GM23338 (cell line): Measurements from ENCODE around the gene ANKRD60. TPM values are rescaled to one million over a fixed set of nuclear protein-coding genes. Genes with fewer than 3 reads are reported as not detected.

Experiments used
- ATAC-seq: fragments of 200-7000 bp; cut with Tn5 transposase; 3 replicates; pipeline ENCODE4 v1.9.1; 2020
- DNase-seq: peaks from one replicate; pipeline ENCODE4 v3.0.0-alpha.2; 2015; ENCODE audit warnings: low spot score
- H2AFZ ChIP-seq: fragments of 200-600 bp; sonication (generic); 2 replicates; pipeline ENCODE4 v1.8.0; 2016; ENCODE audit warnings: antibody characterized with exemption, mild to moderate bottlenecking, moderate library complexity
- H3F3A ChIP-seq: fragments of 200-600 bp; sonication (generic); replicated peaks from 2 replicates; pipeline ENCODE4 v1.8.0; 2017; ENCODE audit warnings: antibody characterized with exemption, mixed run types, low read depth
- H3K27ac ChIP-seq: fragments of 200-600 bp; sonication (generic); 2 replicates; pipeline ENCODE4 v1.6.1; 2016; ENCODE audit warnings: low read depth
- H3K27me3 ChIP-seq: fragments of 200-600 bp; sonication (generic); 2 replicates; pipeline ENCODE4 v1.8.0; 2016; ENCODE audit warnings: mild to moderate bottlenecking, mixed run types, moderate library complexity; ENCODE audit not compliant: insufficient read depth
- H3K36me3 ChIP-seq: fragments of 200-600 bp; sonication (generic); 2 replicates; pipeline ENCODE4 v1.8.0; 2016; ENCODE audit warnings: mild to moderate bottlenecking; ENCODE audit not compliant: insufficient read depth
- H3K4me1 ChIP-seq: fragments of 200-600 bp; sonication (generic); 2 replicates; pipeline ENCODE4 v1.8.0; 2016; ENCODE audit warnings: mild to moderate bottlenecking, moderate library complexity; ENCODE audit not compliant: insufficient read depth
- H3K4me2 ChIP-seq: fragments of 200-600 bp; sonication (generic); 2 replicates; pipeline ENCODE4 v1.7.1; 2017; ENCODE audit warnings: mixed run types
- H3K4me3 ChIP-seq: fragments of 200-600 bp; sonication (generic); 2 replicates; pipeline ENCODE4 v1.6.1; 2016; ENCODE audit warnings: mixed run types
- H3K79me2 ChIP-seq: fragments of 200-600 bp; sonication (generic); replicated peaks from 2 replicates; pipeline ENCODE4 v1.8.0; 2017; ENCODE audit warnings: mild to moderate bottlenecking; ENCODE audit not compliant: insufficient read depth
- H3K9me2 ChIP-seq: fragments of 200-600 bp; sonication (generic); 2 replicates; pipeline ENCODE4 v1.8.0; 2017; ENCODE audit not compliant: insufficient read depth
- H4K20me1 ChIP-seq: fragments of 200-600 bp; sonication (generic); replicated peaks from 2 replicates; pipeline ENCODE4 v1.8.0; 2017; ENCODE audit warnings: mild to moderate bottlenecking; ENCODE audit not compliant: insufficient read depth
- H3K27ac Mint-ChIP-seq: 2 replicates; pipeline ENCODE4 v1.8.0; 2020; ENCODE audit warnings: inconsistent platforms, mild to moderate bottlenecking, moderate library complexity, mixed read lengths
- H3K27me3 Mint-ChIP-seq: 3 replicates; pipeline ENCODE4 v1.8.0; 2022; ENCODE audit warnings: low read depth, mild to moderate bottlenecking, moderate library complexity, mixed read lengths, inconsistent platforms; ENCODE audit not compliant: insufficient read depth, poor library complexity
- H3K36me3 Mint-ChIP-seq: 3 replicates; pipeline ENCODE4 v1.8.0; 2021; ENCODE audit warnings: low read depth, mild to moderate bottlenecking, inconsistent platforms, moderate library complexity, mixed read lengths
- H3K4me1 Mint-ChIP-seq: 3 replicates; pipeline ENCODE4 v1.8.0; 2020; ENCODE audit warnings: mild to moderate bottlenecking, inconsistent platforms, mixed read lengths
- H3K4me3 Mint-ChIP-seq: 3 replicates; pipeline ENCODE4 v1.8.0; 2021; ENCODE audit warnings: moderate library complexity, mild to moderate bottlenecking, inconsistent platforms, mixed read lengths
- H3K9me3 Mint-ChIP-seq: 3 replicates; pipeline ENCODE4 v1.8.0; 2020; ENCODE audit warnings: moderate library complexity, mild to moderate bottlenecking, inconsistent platforms, mixed read lengths
- CREB1 ChIP-seq: fragments of 250-450 bp; sonication (Bioruptor Pico); IDR thresholded peaks from 2 replicates; pipeline ENCODE4 v1.5.0; 2020; ENCODE audit warnings: low read depth, mild to moderate bottlenecking, moderate library complexity
- EZH2 ChIP-seq: fragments of 200-600 bp; sonication (generic); IDR thresholded peaks from one replicate; pipeline ENCODE4 v1.8.0; 2017; ENCODE audit warnings: antibody characterized with exemption, mild to moderate bottlenecking, low read depth; ENCODE audit not compliant: unreplicated experiment
- EZH2phosphoT487 ChIP-seq: fragments of 200-600 bp; sonication (generic); IDR thresholded peaks from one replicate; pipeline ENCODE4 v1.8.1; 2018; ENCODE audit warnings: antibody characterized with exemption; ENCODE audit not compliant: unreplicated experiment
- JUNB ChIP-seq: IDR thresholded peaks from one replicate; pipeline ENCODE4 v1.6.1; 2016; ENCODE audit warnings: antibody characterized with exemption; ENCODE audit not compliant: unreplicated experiment
- NANOG ChIP-seq: IDR thresholded peaks from 2 replicates; pipeline ENCODE4 v1.6.1; 2016; ENCODE audit warnings: antibody characterized with exemption, borderline replicate concordance
- POLR2AphosphoS5 ChIP-seq: IDR thresholded peaks from 2 replicates; pipeline ENCODE4 v1.6.1; 2016; ENCODE audit warnings: antibody characterized with exemption, low read depth
- STAT1 ChIP-seq: IDR thresholded peaks from one replicate; pipeline ENCODE4 v1.6.1; 2016; ENCODE audit warnings: antibody characterized with exemption; ENCODE audit not compliant: unreplicated experiment
- ZNF114 ChIP-seq: fragments of 250-450 bp; sonication (Bioruptor Pico); IDR thresholded peaks from 2 replicates; pipeline ENCODE4 v1.5.0; 2020; ENCODE audit warnings: mild to moderate bottlenecking, moderate library complexity
- ZNF331 ChIP-seq: fragments of 250-450 bp; sonication (Bioruptor Pico); IDR thresholded peaks from 2 replicates; pipeline ENCODE4 v1.5.0; 2020; ENCODE audit warnings: low read depth, mild to moderate bottlenecking, moderate library complexity
- polyA plus RNA-seq: library from polyadenylated mRNA; unstranded; fragments of >200 nt; fragmentation: Nextera tagmentation; extraction: Ambion mirVana; gene quantifications from 2 replicates; pipeline ENCODE4 v1.2.1, GENCODE V29; 2016
- total RNA-seq: library from RNA; depleted of rRNA; stranded (reverse); fragments of >200 nt; shearing (Covaris generic); gene quantifications from 2 replicates; pipeline ENCODE4 v1.2.3, GENCODE V29; 2014
- TF ChIP-seq, protein P1 (sequence below): IDR thresholded peaks from 2 replicates; pipeline ENCODE4 v1.6.1; 2016; ENCODE audit warnings: antibody characterized with exemption
- TF ChIP-seq, protein P2 (sequence below): fragments of 250-450 bp; sonication (Bioruptor Pico); IDR thresholded peaks from 2 replicates; pipeline ENCODE4 v1.5.0; 2020; ENCODE audit warnings: mild to moderate bottlenecking, moderate library complexity
- TF ChIP-seq, protein P3 (sequence below): IDR thresholded peaks from one replicate; pipeline ENCODE4 v1.6.1; 2018; ENCODE audit warnings: antibody characterized with exemption; ENCODE audit not compliant: unreplicated experiment
- TF ChIP-seq, protein P4 (sequence below), 2 experiments: fragments of 200-600 bp in 1 of 2; sonication (generic) in 1 of 2; conservative IDR thresholded peaks; 2 replicates each; pipeline versions ENCODE4 v1.5.1 to v1.6.1; 2016 to 2017; ENCODE audit warnings: antibody characterized with exemption in 2 of 2, low read depth in 2 of 2, mild to moderate bottlenecking in 2 of 2, moderate library complexity in 1 of 2

ANKRD60 gene
- total and polyA plus RNA-seq, 2 experiments from 2014 or later = not detected

DNA sequence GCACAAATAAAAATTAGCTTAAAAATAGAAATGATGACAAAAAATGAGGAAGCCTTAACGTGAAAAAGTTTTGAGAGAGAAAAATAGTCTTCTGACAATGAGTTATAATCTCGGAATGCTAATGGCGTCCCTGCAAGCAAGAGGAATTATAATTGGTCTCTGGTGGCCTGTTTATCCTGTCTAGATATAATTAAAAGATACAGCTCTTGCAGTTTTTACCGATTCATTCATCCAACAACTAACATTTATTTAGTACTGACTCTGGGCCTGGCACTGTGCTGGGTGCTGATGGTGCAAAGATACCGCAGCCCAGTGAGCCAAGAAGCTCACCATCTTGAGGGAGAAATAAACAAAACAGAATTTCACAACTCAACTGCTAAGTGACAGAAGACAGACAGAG lies 31.6 kb upstream of the ANKRD60 start:
- peaks cover 27% of the 10 kb centered on the region; the same call in 1 of the 2 replicates for H3K4me1 ChIP-seq
- H3K79me2 ChIP-seq = 0 out of 2 replicates have a peak, but pooled peaks cover 5% of the 10 kb centered on the region
- H3K4me3 Mint-ChIP-seq = no peak overlapping the region
- H3K9me3 Mint-ChIP-seq = no peaks in the 10 kb centered on the region
- H3F3A ChIP-seq = no peaks in the 10 kb centered on the region
- H2AFZ ChIP-seq = no peak overlapping the region
- no peak overlapping the region for H3K27ac Mint-ChIP-seq
- H3K4me2 ChIP-seq = no peak overlapping the region
- no peaks in the 10 kb centered on the region for H3K9me2 ChIP-seq
- ATAC-seq = no peak
- no peaks in the 10 kb centered on the region for H3K36me3 Mint-ChIP-seq
- H3K36me3 ChIP-seq = peaks cover 8% of the 10 kb centered on the region; the same call in 1 of the 2 replicates
- DNase-seq = no peak
- peaks cover 19% of the 10 kb centered on the region for H3K4me1 Mint-ChIP-seq
- no peak for TF ChIP-seq ZNF114 (CRISPR knock-in tag)
- TF ChIP-seq CREB1 = no peak
- TF ChIP-seq EZH2phosphoT487 = no peak
- TF ChIP-seq NANOG = no peak
- no peak for TF ChIP-seq JUNB
- TF ChIP-seq, protein P1, sequence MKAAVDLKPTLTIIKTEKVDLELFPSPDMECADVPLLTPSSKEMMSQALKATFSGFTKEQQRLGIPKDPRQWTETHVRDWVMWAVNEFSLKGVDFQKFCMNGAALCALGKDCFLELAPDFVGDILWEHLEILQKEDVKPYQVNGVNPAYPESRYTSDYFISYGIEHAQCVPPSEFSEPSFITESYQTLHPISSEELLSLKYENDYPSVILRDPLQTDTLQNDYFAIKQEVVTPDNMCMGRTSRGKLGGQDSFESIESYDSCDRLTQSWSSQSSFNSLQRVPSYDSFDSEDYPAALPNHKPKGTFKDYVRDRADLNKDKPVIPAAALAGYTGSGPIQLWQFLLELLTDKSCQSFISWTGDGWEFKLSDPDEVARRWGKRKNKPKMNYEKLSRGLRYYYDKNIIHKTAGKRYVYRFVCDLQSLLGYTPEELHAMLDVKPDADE = no peak
- TF ChIP-seq, protein P2, sequence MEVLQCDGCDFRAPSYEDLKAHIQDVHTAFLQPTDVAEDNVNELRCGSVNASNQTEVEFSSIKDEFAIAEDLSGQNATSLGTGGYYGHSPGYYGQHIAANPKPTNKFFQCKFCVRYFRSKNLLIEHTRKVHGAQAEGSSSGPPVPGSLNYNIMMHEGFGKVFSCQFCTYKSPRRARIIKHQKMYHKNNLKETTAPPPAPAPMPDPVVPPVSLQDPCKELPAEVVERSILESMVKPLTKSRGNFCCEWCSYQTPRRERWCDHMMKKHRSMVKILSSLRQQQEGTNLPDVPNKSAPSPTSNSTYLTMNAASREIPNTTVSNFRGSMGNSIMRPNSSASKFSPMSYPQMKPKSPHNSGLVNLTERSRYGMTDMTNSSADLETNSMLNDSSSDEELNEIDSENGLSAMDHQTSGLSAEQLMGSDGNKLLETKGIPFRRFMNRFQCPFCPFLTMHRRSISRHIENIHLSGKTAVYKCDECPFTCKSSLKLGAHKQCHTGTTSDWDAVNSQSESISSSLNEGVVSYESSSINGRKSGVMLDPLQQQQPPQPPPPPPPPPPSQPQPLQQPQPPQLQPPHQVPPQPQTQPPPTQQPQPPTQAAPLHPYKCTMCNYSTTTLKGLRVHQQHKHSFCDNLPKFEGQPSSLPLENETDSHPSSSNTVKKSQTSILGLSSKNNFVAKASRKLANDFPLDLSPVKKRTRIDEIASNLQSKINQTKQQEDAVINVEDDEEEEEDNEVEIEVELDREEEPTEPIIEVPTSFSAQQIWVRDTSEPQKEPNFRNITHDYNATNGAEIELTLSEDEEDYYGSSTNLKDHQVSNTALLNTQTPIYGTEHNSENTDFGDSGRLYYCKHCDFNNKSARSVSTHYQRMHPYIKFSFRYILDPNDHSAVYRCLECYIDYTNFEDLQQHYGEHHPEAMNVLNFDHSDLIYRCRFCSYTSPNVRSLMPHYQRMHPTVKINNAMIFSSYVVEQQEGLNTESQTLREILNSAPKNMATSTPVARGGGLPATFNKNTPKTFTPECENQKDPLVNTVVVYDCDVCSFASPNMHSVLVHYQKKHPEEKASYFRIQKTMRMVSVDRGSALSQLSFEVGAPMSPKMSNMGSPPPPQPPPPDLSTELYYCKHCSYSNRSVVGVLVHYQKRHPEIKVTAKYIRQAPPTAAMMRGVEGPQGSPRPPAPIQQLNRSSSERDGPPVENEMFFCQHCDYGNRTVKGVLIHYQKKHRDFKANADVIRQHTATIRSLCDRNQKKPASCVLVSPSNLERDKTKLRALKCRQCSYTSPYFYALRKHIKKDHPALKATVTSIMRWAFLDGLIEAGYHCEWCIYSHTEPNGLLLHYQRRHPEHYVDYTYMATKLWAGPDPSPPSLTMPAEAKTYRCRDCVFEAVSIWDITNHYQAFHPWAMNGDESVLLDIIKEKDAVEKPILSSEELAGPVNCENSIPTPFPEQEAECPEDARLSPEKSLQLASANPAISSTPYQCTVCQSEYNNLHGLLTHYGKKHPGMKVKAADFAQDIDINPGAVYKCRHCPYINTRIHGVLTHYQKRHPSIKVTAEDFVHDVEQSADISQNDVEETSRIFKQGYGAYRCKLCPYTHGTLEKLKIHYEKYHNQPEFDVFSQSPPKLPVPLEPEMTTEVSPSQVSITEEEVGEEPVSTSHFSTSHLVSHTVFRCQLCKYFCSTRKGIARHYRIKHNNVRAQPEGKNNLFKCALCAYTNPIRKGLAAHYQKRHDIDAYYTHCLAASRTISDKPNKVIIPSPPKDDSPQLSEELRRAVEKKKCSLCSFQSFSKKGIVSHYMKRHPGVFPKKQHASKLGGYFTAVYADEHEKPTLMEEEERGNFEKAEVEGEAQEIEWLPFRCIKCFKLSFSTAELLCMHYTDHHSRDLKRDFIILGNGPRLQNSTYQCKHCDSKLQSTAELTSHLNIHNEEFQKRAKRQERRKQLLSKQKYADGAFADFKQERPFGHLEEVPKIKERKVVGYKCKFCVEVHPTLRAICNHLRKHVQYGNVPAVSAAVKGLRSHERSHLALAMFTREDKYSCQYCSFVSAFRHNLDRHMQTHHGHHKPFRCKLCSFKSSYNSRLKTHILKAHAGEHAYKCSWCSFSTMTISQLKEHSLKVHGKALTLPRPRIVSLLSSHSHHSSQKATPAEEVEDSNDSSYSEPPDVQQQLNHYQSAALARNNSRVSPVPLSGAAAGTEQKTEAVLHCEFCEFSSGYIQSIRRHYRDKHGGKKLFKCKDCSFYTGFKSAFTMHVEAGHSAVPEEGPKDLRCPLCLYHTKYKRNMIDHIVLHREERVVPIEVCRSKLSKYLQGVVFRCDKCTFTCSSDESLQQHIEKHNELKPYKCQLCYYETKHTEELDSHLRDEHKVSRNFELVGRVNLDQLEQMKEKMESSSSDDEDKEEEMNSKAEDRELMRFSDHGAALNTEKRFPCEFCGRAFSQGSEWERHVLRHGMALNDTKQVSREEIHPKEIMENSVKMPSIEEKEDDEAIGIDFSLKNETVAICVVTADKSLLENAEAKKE (CRISPR knock-in tag) = no peak
- TF ChIP-seq ZNF331 (CRISPR knock-in tag) = no peak
- TF ChIP-seq, protein P3, sequence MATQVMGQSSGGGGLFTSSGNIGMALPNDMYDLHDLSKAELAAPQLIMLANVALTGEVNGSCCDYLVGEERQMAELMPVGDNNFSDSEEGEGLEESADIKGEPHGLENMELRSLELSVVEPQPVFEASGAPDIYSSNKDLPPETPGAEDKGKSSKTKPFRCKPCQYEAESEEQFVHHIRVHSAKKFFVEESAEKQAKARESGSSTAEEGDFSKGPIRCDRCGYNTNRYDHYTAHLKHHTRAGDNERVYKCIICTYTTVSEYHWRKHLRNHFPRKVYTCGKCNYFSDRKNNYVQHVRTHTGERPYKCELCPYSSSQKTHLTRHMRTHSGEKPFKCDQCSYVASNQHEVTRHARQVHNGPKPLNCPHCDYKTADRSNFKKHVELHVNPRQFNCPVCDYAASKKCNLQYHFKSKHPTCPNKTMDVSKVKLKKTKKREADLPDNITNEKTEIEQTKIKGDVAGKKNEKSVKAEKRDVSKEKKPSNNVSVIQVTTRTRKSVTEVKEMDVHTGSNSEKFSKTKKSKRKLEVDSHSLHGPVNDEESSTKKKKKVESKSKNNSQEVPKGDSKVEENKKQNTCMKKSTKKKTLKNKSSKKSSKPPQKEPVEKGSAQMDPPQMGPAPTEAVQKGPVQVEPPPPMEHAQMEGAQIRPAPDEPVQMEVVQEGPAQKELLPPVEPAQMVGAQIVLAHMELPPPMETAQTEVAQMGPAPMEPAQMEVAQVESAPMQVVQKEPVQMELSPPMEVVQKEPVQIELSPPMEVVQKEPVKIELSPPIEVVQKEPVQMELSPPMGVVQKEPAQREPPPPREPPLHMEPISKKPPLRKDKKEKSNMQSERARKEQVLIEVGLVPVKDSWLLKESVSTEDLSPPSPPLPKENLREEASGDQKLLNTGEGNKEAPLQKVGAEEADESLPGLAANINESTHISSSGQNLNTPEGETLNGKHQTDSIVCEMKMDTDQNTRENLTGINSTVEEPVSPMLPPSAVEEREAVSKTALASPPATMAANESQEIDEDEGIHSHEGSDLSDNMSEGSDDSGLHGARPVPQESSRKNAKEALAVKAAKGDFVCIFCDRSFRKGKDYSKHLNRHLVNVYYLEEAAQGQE = no peak
- no peak for TF ChIP-seq POLR2AphosphoS5
- no peak for TF ChIP-seq STAT1
- no peak for TF ChIP-seq EZH2
- TF ChIP-seq, protein P4, sequence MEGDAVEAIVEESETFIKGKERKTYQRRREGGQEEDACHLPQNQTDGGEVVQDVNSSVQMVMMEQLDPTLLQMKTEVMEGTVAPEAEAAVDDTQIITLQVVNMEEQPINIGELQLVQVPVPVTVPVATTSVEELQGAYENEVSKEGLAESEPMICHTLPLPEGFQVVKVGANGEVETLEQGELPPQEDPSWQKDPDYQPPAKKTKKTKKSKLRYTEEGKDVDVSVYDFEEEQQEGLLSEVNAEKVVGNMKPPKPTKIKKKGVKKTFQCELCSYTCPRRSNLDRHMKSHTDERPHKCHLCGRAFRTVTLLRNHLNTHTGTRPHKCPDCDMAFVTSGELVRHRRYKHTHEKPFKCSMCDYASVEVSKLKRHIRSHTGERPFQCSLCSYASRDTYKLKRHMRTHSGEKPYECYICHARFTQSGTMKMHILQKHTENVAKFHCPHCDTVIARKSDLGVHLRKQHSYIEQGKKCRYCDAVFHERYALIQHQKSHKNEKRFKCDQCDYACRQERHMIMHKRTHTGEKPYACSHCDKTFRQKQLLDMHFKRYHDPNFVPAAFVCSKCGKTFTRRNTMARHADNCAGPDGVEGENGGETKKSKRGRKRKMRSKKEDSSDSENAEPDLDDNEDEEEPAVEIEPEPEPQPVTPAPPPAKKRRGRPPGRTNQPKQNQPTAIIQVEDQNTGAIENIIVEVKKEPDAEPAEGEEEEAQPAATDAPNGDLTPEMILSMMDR (conservative IDR thresholded peaks at IDR 0.05; ENCODE audit: low read depth in 2 of 2) = no peak
- no peaks in the 10 kb centered on the region for H4K20me1 ChIP-seq
- no peaks in the 10 kb centered on the region for H3K27me3 ChIP-seq
- H3K4me3 ChIP-seq = no peak overlapping the region
- H3K27ac ChIP-seq = no peak overlapping the region
- no peaks in the 10 kb centered on the region for H3K27me3 Mint-ChIP-seq
